Tibial artery (tissue), 4 donors: ENCODE data around the gene LRRC8E.

ENCODE experiments used
- DNase-seq, 2 donors: peaks; one replicate each; pipeline ENCODE4 v3.0.0-alpha.2; 2019
- H3K27ac ChIP-seq, 2 donors: fragments of 200-600 bp; sonication (generic) in 1 of 2; 1 replicate in 1 of 2; 2 replicates in 1 of 2; pipeline ENCODE4 v1.5.1; 2018 to 2019; ENCODE audit warnings: mild to moderate bottlenecking in 1 of 2
- H3K27me3 ChIP-seq, 2 donors: fragments of 200-600 bp; sonication (generic) in 1 of 2; one replicate each; pipeline versions ENCODE4 v1.5.1 to v1.6.0; 2016 to 2019
- H3K36me3 ChIP-seq, 3 donors: fragments of 200-600 bp; sonication (generic) in 2 of 3; one replicate each; pipeline ENCODE4 v1.5.1; 2016 to 2019; ENCODE audit warnings: mild to moderate bottlenecking in 2 of 3
- H3K4me1 ChIP-seq, 4 donors: fragments of 200-600 bp; sonication (generic) in 2 of 4; 1 replicate in 3 of 4; 2 replicates in 1 of 4; pipeline ENCODE4 v1.5.1; 2016 to 2019
- H3K4me3 ChIP-seq, 2 donors: fragments of 200-600 bp; sonication (generic) in 1 of 2; 1 replicate in 1 of 2; 2 replicates in 1 of 2; pipeline ENCODE4 v1.5.1; 2018 to 2019; ENCODE audit warnings: mild to moderate bottlenecking in 2 of 2
- H3K9me3 ChIP-seq, 3 donors: fragments of 200-600 bp; sonication (generic) in 1 of 3; one replicate each; pipeline ENCODE4 v1.5.1; 2016 to 2019
- CTCF ChIP-seq, 2 experiments: fragments of 200-600 bp in 1 of 2; fragments of 450-650 bp in 1 of 2; IDR thresholded peaks; one replicate each; pipeline ENCODE4 v1.5.1; 2017 to 2019; ENCODE audit warnings: antibody characterized with exemption in 2 of 2, mild to moderate bottlenecking in 1 of 2, moderate library complexity in 1 of 2
- intact Hi-C: fragments of 100-400 bp; cut with DNase I; formaldehyde crosslinking; loops from one replicate; pipeline ENCODE4 v1.15.0; 2023; ENCODE audit warnings: low total_unique reads

LRRC8E gene

GRCh38 chr19:7860714-7861618 is 27.3 kb upstream of the LRRC8E start:
- peaks cover 0 to 53% of the 10 kb centered on the region in 2 donors for H3K27me3 ChIP-seq

GRCh38 chr19:7861619-7862412 is 26.5 kb upstream of the LRRC8E start:
- no peak for DNase-seq
- peak overlapping the region in 1 of 2 donors; percentile 18 for H3K4me3 ChIP-seq
- intact Hi-C loops = no loop called here
- H3K9me3 ChIP-seq = no peaks in the 10 kb centered on the region
- no peak for TF ChIP-seq CTCF (IDR thresholded peaks at IDR 0.05)
- peaks cover 0 to 10% (median 3%) of the 10 kb centered on the region in 4 donors for H3K4me1 ChIP-seq
- no peak overlapping the region for H3K27ac ChIP-seq
- H3K36me3 ChIP-seq = peaks cover 0 to 58% (median 29%) of the 10 kb centered on the region in 3 donors
- H3K27me3 ChIP-seq = peaks cover 0 to 57% of the 10 kb centered on the region in 2 donors

More at GRCh38 chr19:7860714-7861618, 27.3 kb upstream of the LRRC8E start:
- peaks cover 0 to 66% (median 29%) of the 10 kb centered on the region in 3 donors for H3K36me3 ChIP-seq
- no peak overlapping the region for H3K27ac ChIP-seq
- H3K9me3 ChIP-seq = no peaks in the 10 kb centered on the region
- H3K4me3 ChIP-seq = no peak overlapping the region
- intact Hi-C loops = no loop called here
- no peak for DNase-seq
- H3K4me1 ChIP-seq = peaks cover 0 to 10% (median 3%) of the 10 kb centered on the region in 4 donors
- TF ChIP-seq CTCF (IDR thresholded peaks at IDR 0.05) = no peak

GRCh38 chr19:7862413-7862951 is 25.8 kb upstream of the LRRC8E start:
- H3K27me3 ChIP-seq = peaks cover 0 to 63% of the 10 kb centered on the region in 2 donors
- no peak overlapping the region for H3K27ac ChIP-seq
- intact Hi-C loops = no loop called here

GRCh38 chr19:7863157-7863970 is 24.9 kb upstream of the LRRC8E start:
- Histone ChIP-seq H3K4me1 (peaks cover 0 to 14% (median 6%) of the 10 kb centered on the region in 4 donors), H3K4me3 (no peak overlapping the region), H3K27ac (no peak overlapping the region), H3K27me3 (peaks cover 0 to 61% of the 10 kb centered on the region in 2 donors), H3K9me3 (no peaks in the 10 kb centered on the region), H3K36me3 (peaks cover 0 to 50% (median 24%) of the 10 kb centered on the region in 3 donors)
- TF ChIP-seq CTCF (IDR thresholded peaks at IDR 0.05) = no peak
- no peak for DNase-seq
- intact Hi-C loops = no loop called here

More at GRCh38 chr19:7862413-7862951, 25.8 kb upstream of the LRRC8E start:
- H3K4me1 ChIP-seq = peaks cover 0 to 10% (median 3%) of the 10 kb centered on the region in 4 donors
- no peak for TF ChIP-seq CTCF (IDR thresholded peaks at IDR 0.05)
- H3K4me3 ChIP-seq = peak overlapping the region in 1 of 2 donors; percentile 18
- H3K36me3 ChIP-seq = peaks cover 0 to 55% (median 29%) of the 10 kb centered on the region in 3 donors
- no peak for DNase-seq
- no peaks in the 10 kb centered on the region for H3K9me3 ChIP-seq
